HG03196 (cell line): ENCODE data around the gene ITGB1.
"Not testable (repeated sequence)": the region's sequence is repeated elsewhere in the genome, so short reads cannot be mapped to it uniquely, and the experiment has no call there.

Experiments
- ATAC-seq: cut with Tn5 transposase; IDR thresholded peaks from one replicate; pipeline ENCODE4 v1.9.1; 2021; ENCODE audit not compliant: unreplicated experiment

Gene ITGB1

GRCh38 chr10:32958085-32959005 is at the start of gene ITGB1:
Gene ITGB1, minus strand, starts transcription at chr10:32958230. Its CDS starts 22,672 bp downstream, at chr10:32935558.
- ATAC-seq, result peak; percentile 66

DNA sequence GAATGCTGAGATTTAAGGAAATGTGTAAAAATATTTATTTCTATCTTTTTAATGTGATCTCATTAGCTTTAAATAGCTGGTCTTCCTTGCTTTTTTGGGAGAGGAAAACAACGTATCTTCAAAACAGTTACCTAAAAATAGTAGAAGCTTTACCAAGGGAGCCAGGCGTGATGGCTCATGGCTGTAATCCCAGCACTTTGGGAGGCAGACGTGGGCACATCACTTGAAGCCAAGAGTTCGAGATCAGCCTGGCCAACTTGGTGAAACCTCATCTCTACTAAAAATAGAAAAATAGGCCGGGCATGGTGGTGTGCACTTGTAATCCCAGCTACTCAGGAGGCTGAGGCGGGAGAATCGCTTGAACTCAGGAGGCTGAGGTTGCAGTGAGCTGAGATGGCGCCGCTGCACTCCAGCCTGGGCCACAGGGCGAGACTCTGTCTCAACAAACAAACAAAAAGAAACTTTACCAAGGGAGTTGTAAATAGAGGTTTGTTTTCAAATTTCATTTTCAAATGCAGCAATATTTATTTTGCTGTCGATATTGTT is 48.4 kb upstream of the ITGB1 start:
- ATAC-seq, result no peak

GRCh38 chr10:33005322-33006301 is 47.6 kb upstream of the ITGB1 start:
- ATAC-seq, result peak; percentile 64

DNA sequence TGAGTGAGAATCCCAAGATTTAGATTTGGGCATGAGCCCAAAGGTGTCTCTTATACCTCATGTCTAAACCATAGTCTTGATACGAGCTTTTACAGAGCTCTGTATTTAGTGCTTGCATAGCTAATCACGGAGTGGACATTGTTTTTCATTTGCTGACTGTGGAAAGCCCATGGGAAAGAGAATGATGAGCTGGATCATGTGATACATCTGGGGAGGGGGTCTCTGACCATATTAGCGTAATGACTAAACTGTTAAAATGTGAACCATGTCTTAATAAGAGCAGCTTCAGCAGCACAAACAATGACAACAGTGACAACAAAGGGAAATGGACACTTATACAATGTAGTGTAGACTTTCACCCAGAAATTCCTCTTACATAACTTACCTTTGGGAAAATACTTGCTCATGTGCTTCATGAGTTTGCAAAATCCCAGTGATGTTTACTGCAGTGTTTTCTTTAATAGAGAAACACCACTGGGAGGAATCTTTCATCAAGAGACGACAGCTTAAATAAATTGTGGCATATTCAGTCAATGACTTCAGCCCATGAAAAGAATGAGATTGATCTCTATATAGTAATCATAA is 44.0 kb upstream of the ITGB1 start:
- no peak for ATAC-seq

GRCh38 chr10:32998060-32998581 is 40.1 kb upstream of the ITGB1 start:
- ATAC-seq, result not testable (repeated sequence)

GRCh38 chr10:32995751-32996150 is 37.7 kb upstream of the ITGB1 start:
- ATAC-seq, result peak; percentile 57

- ATAC-seq, result no peak
These were observed 37.1 kb upstream of the ITGB1 start for GRCh38 chr10:32995066-32995622.

- ATAC-seq, result not testable (repeated sequence)
These were observed 36.6 kb upstream of the ITGB1 start for GRCh38 chr10:32994632-32995031.

DNA sequence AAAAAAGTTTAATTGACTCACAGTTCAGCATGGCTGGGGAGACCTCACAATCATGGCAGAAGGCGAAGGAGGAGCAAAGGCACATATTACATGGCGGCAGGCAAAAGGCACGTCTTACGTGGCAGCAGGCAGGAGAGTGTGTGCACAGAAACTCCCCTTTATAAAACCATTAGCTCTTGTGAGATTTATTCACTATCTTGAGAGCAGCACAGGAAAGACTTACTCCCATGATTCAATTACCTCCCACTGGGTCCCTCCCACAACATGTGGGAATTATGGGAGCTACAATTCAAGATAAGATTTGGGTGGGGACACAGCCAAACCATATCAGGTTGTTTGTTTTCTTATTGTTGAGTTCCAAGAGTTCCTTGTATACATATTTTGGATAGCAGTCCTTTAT is 34.3 kb upstream of the ITGB1 start:
- not testable (repeated sequence) for ATAC-seq

GRCh38 chr10:32990811-32991210 is 32.8 kb upstream of the ITGB1 start:
- no peak for ATAC-seq

DNA sequence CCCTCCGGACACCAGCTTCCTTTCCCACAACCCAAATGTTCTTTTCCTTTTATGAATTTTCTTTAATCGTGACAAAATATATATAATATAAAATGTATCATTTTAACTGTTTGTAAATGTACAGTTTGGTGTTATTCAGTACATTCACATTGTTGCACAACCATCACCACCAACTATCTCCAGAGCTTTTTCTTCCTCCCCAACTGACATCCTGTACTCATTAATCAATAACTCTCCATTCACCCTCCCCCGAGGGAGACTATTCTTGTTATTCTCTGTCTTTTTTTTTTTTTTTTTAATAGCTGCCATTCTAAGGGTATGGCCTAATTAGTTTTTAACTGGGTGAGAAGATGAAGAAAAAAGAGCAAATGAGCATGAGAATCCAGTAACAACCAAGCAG is 30.6 kb upstream of the ITGB1 start:
- ATAC-seq, result no peak

- no peak for ATAC-seq
These were observed 29.1 kb upstream of the ITGB1 start for GRCh38 chr10:32987172-32987571.

- no peak for ATAC-seq
These were observed 27.8 kb upstream of the ITGB1 start for GRCh38 chr10:32985775-32986350.

- ATAC-seq, result no peak
These were observed 27.3 kb upstream of the ITGB1 start for GRCh38 chr10:32985341-32985764.

DNA sequence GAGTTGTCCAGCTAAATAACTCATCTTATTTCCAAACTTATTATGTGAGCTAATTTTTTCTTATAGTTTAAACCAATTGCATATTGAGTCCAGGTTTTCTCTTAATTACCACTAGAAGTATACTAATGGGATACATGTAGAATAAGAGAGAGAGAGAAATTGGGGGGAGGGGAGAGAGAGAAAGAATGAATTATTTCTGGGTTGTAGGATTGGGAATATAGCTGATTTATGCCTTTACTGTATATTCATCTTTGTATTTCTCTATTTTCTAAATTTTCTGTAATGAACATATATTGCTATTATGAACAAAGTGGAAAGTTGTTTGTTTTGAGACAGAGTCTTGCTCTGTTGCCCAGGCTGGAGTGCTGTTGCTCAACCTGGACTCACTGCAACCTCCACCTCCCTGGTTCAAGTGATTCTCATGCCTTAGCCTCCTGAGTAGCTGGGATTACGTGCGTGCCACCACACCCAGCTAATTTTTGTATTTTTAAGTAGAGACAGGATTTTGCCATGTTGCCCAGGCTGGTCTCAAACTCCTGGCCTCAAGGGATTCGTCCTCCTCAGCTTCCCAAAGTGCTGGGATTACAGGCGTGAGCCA is 26.1 kb upstream of the ITGB1 start:
- no peak for ATAC-seq

GRCh38 chr10:32982911-32983909 is 25.2 kb upstream of the ITGB1 start:
- no peak for ATAC-seq

DNA sequence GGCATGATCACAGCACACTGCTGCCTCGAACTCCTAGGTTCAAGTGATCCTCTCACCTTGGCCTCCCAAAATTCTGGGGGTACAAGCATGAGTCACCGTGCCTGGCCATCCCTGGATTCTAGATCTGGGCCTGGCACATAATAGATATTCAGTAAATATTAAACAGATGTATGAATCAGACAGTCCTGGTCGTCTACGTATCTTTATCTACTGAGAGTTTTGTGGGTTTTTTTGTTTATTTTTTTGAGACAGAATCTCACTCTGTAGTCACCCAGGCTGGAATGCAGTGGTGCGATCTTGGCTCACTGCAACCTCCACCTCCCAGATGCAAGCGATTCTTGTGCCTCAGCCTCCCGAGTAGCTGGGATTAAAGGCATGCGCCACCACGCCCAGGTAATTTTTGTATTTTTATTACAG is 24.3 kb upstream of the ITGB1 start:
- no peak for ATAC-seq

GRCh38 chr10:32981760-32982159 is 23.7 kb upstream of the ITGB1 start:
- no peak for ATAC-seq
